GM13976 (cell line): ENCODE results near the gene PCAT7.

ENCODE experiments used
- DNase-seq: peaks from one replicate; pipeline ENCODE4 v3.0.0; 2012; ENCODE audit warnings: low spot score
- in situ Hi-C: fragments of 300-500 bp; cut with MboI; formaldehyde crosslinking; loops from one replicate; pipeline ENCODE4 v1.12.0; 2022; ENCODE audit warnings: low sequenced_read_pairs, mixed read lengths, inconsistent platforms; ENCODE audit not compliant: unreplicated experiment
- TF ChIP-seq, protein P1 (sequence below): IDR thresholded peaks from 2 replicates; pipeline ENCODE4 v1.5.1; 2012; ENCODE audit warnings: borderline replicate concordance, mild to moderate bottlenecking; ENCODE audit not compliant: insufficient read depth; ENCODE audit errors: extremely low read depth, missing control alignments, control extremely low read depth

PCAT7 gene

GRCh38 chr9:94525396-94526035 lies 29.4 kb upstream of the PCAT7 start:
- DNase-seq, result no peak
- TF ChIP-seq, protein P1, sequence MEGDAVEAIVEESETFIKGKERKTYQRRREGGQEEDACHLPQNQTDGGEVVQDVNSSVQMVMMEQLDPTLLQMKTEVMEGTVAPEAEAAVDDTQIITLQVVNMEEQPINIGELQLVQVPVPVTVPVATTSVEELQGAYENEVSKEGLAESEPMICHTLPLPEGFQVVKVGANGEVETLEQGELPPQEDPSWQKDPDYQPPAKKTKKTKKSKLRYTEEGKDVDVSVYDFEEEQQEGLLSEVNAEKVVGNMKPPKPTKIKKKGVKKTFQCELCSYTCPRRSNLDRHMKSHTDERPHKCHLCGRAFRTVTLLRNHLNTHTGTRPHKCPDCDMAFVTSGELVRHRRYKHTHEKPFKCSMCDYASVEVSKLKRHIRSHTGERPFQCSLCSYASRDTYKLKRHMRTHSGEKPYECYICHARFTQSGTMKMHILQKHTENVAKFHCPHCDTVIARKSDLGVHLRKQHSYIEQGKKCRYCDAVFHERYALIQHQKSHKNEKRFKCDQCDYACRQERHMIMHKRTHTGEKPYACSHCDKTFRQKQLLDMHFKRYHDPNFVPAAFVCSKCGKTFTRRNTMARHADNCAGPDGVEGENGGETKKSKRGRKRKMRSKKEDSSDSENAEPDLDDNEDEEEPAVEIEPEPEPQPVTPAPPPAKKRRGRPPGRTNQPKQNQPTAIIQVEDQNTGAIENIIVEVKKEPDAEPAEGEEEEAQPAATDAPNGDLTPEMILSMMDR, result no peak
- in situ Hi-C loops, result no loop called here

- in situ Hi-C loops, result no loop called here
- no peak for DNase-seq
- TF ChIP-seq, protein P1, result no peak
These were observed 28.6 kb upstream of the PCAT7 start for GRCh38 chr9:94526271-94526670.

DNA sequence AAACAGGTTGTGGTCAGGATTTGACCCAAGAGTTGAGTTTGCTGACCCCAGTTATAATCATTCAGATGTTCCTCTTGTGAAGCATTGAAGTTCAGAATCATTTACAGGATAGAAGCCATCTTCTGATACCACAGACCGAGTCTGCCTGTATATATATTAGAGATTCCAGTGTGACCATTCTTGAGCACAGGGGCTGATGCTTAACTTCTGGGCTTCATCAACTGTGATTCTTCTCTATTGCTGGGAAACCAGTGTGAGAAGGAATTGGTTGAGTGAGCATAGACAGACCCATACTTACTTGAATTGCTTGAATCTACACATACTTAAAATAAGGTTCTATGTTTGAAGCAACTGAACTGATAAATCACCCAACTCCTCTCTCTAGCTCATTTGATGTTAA lies 27.9 kb upstream of the PCAT7 start:
- TF ChIP-seq, protein P1, result no peak
- in situ Hi-C loops, result no loop called here
- DNase-seq, result no peak

DNA sequence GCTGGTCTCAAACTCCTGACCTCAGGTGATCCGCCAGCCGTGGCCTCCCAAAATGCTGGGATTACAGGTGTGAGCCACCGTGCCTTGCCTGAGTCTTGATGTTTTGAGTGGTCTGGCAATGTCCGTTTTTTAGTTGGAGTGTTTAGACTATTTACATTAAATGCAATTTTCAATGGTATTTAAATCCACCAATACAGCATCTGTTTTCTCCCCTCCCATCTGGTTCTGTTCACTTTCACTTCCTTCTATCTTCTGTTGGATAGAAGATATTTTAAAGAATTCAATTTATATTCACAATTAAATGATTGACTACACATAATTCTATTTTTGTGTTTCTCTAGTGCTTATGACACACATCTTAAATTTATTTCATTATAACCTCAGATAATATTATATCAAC lies 26.0 kb upstream of the PCAT7 start:
- no peak for DNase-seq
- TF ChIP-seq, protein P1, result no peak
- in situ Hi-C loops, result no loop called here

GRCh38 chr9:94533155-94533554 lies 21.7 kb upstream of the PCAT7 start:
- TF ChIP-seq, protein P1, result no peak
- in situ Hi-C loops, result no loop called here
- no peak for DNase-seq

- in situ Hi-C loops, result no loop called here
- TF ChIP-seq, protein P1, result no peak
- DNase-seq, result no peak
These were observed 21.3 kb upstream of the PCAT7 start for GRCh38 chr9:94533601-94534000.
